Natural killer cell treated with Interleukin-12 subunit alpha and Interleukin-12 subunit beta and Interleukin-15 and Interleukin-18, amount 100 ng/mL, for 72 hours (primary cell): ENCODE data around the gene FSHB. TPM values are rescaled to one million over a fixed set of nuclear protein-coding genes. Genes with fewer than 3 reads are reported as not detected.

Experiments
- total RNA-seq, 2 donors: library from RNA; stranded (reverse); gene quantifications; one replicate each; pipeline ENCODE4 v1.2.3, GENCODE V29; 2022

Gene FSHB
- total RNA-seq, 2 donors from 2014 or later = not detected

Other genes with a start within 250 kb of the FSHB start
- gene KCNA4, start 214.0 kb upstream of the FSHB start, total RNA-seq = not detected
- gene ARL14EP, start 92.1 kb downstream of the FSHB start, total RNA-seq = 10 to 100 TPM; 25.0 to 27.2 TPM